H1 (cell line): ENCODE data around the gene ME3. TPM values are rescaled to one million over a fixed set of nuclear protein-coding genes. Genes with fewer than 3 reads are reported as not detected.

Experiments
- CTCF ChIA-PET: fragments of 300-600 bp; sonication (Branson Sonifier 250); formaldehyde crosslinking; loops from one replicate; lab custom pipeline; 2021; ENCODE audit not compliant: partially characterized antibody; lab: Charles Lee
- POLR2A ChIA-PET: fragments of 300-600 bp; sonication (Branson Sonifier 250); formaldehyde crosslinking; loops from one replicate; lab custom pipeline; 2021; ENCODE audit warnings: inconsistent platforms; ENCODE audit not compliant: partially characterized antibody; lab: Charles Lee
- DNase-seq, 2 experiments: peaks; one replicate each; pipeline versions ENCODE4 v3.0.0 to v3.0.0-alpha.2; 2010 to 2022; ENCODE audit warnings: low spot score in 2 of 2, low read depth in 1 of 2, mixed read lengths in 1 of 2
- FAIRE-seq: peaks from 2 replicates; lab custom pipeline; 2011; peaks lifted over from hg19 to GRCh38; lab: Jason Lieb, UNC
- H2AFZ ChIP-seq: 2 replicates; pipeline ENCODE4 v1.8.1; 2012; ENCODE audit warnings: low read length, inconsistent platforms
- H2AK5ac ChIP-seq: 2 replicates; pipeline ENCODE4 v1.6.1; 2013; ENCODE audit warnings: low read depth, low read length
- H2BK120ac ChIP-seq: replicated peaks from 2 replicates; pipeline ENCODE3; 2013; ENCODE audit warnings: low read depth, low read length, inconsistent platforms
- H2BK12ac ChIP-seq: 2 replicates; pipeline ENCODE4 v1.6.1; 2013; ENCODE audit warnings: low read depth, low read length
- H2BK15ac ChIP-seq: 2 replicates; pipeline ENCODE4 v1.6.1; 2013; ENCODE audit warnings: low read length
- H2BK20ac ChIP-seq: 2 replicates; pipeline ENCODE4 v1.6.1; 2013; ENCODE audit warnings: low read length
- H2BK5ac ChIP-seq: 2 replicates; pipeline ENCODE4 v1.6.1; 2013; ENCODE audit warnings: low read depth, low read length
- H3K14ac ChIP-seq: 2 replicates; pipeline ENCODE4 v1.6.1; 2013; ENCODE audit warnings: inconsistent platforms; ENCODE audit not compliant: insufficient read length
- H3K18ac ChIP-seq: 2 replicates; pipeline ENCODE4 v1.6.1; 2013; ENCODE audit warnings: low read length; ENCODE audit errors: extremely low read depth
- H3K23ac ChIP-seq: 2 replicates; pipeline ENCODE4 v1.6.1; 2013; ENCODE audit warnings: inconsistent platforms; ENCODE audit not compliant: insufficient read length
- H3K23me2 ChIP-seq: 2 replicates; pipeline ENCODE4 v1.6.1; 2013; ENCODE audit warnings: low read depth, low read length
- H3K27ac ChIP-seq: 2 replicates; pipeline ENCODE4 v1.6.1; 2011; ENCODE audit warnings: low read depth, low read length, inconsistent platforms
- H3K27me3 ChIP-seq, 4 experiments: replicated peaks in 1 of 4; 1 replicate in 1 of 4; 2 replicates in 3 of 4; pipeline versions ENCODE4 v1.6.1 to v1.8.1; 2011 to 2013; ENCODE audit warnings: low read length in 3 of 4, mild to moderate bottlenecking in 3 of 4, inconsistent platforms in 2 of 4, mixed read lengths in 2 of 4, moderate library complexity in 1 of 4; ENCODE audit not compliant: control insufficient read depth in 3 of 4, insufficient read depth in 3 of 4; ENCODE audit errors: extremely low read depth in 1 of 4
- H3K36me3 ChIP-seq, 4 experiments: 2 replicates each; pipeline versions ENCODE4 v1.6.1 to v1.8.1; 2011 to 2013; ENCODE audit warnings: mild to moderate bottlenecking in 4 of 4, low read length in 3 of 4, moderate library complexity in 2 of 4, control low read depth in 1 of 4, inconsistent platforms in 1 of 4; ENCODE audit not compliant: insufficient read depth in 4 of 4, control insufficient read depth in 2 of 4
- H3K4ac ChIP-seq: replicated peaks from 2 replicates; pipeline ENCODE3; 2013; ENCODE audit warnings: low read length, low read depth, mixed read lengths, inconsistent platforms; ENCODE audit not compliant: insufficient read length
- H3K4me1 ChIP-seq, 4 experiments: replicated peaks in 1 of 4; 1 replicate in 1 of 4; 2 replicates in 3 of 4; pipeline versions ENCODE4 v1.6.1 to v1.8.1; 2011 to 2013; ENCODE audit warnings: low read length in 3 of 4, inconsistent platforms in 2 of 4, mixed read lengths in 1 of 4; ENCODE audit not compliant: insufficient read depth in 4 of 4, control insufficient read depth in 3 of 4
- H3K4me2 ChIP-seq, 2 experiments: 2 replicates each; pipeline versions ENCODE4 v1.6.1 to v1.8.1; 2011 to 2013; ENCODE audit warnings: low read depth in 2 of 2, low read length in 2 of 2, control low read depth in 1 of 2, inconsistent platforms in 1 of 2, mild to moderate bottlenecking in 1 of 2; ENCODE audit not compliant: insufficient read depth in 1 of 2
- H3K4me3 ChIP-seq, 4 experiments: fragments of 200-600, 300-600 bp in 1 of 4; sonication (generic), shearing (Covaris generic), sonication (Bioruptor Twin) in 1 of 4; 2 replicates each; pipeline versions ENCODE4 v1.5.1 to v1.8.1; 2011 to 2016; ENCODE audit warnings: low read length in 4 of 4, low read depth in 3 of 4, control low read depth in 2 of 4, inconsistent platforms in 2 of 4, mild to moderate bottlenecking in 2 of 4, mixed read lengths in 1 of 4, moderate library complexity in 1 of 4; ENCODE audit not compliant: insufficient read depth in 2 of 4; ENCODE audit errors: extremely low read depth in 1 of 4
- H3K56ac ChIP-seq: replicated peaks from 2 replicates; pipeline ENCODE3; 2013; ENCODE audit warnings: low read depth, mild to moderate bottlenecking, mixed read lengths, low read length, inconsistent platforms; ENCODE audit not compliant: insufficient read length
- H3K79me1 ChIP-seq: 2 replicates; pipeline ENCODE4 v1.6.1; 2013; ENCODE audit warnings: low read depth, low read length, control low read depth
- H3K79me2 ChIP-seq, 2 experiments: 2 replicates each; pipeline versions ENCODE4 v1.6.1 to v1.8.1; 2012 to 2013; ENCODE audit warnings: low read length in 2 of 2, mild to moderate bottlenecking in 2 of 2, inconsistent platforms in 1 of 2; ENCODE audit not compliant: insufficient read depth in 2 of 2, control insufficient read depth in 1 of 2
- H3K9ac ChIP-seq, 4 experiments: replicated peaks in 1 of 4; 1 replicate in 1 of 4; 2 replicates in 3 of 4; pipeline versions ENCODE4 v1.6.1 to v1.8.1; 2011 to 2013; ENCODE audit warnings: low read depth in 3 of 4, low read length in 3 of 4, control low read depth in 2 of 4, mild to moderate bottlenecking in 2 of 4, moderate library complexity in 2 of 4, inconsistent platforms in 1 of 4; ENCODE audit errors: extremely low read depth in 1 of 4
- H3K9me3 ChIP-seq, 2 experiments: 2 replicates each; pipeline versions ENCODE4 v1.6.1 to v1.8.1; 2012 to 2013; ENCODE audit warnings: mild to moderate bottlenecking in 2 of 2, moderate library complexity in 2 of 2, control low read depth in 1 of 2, inconsistent platforms in 1 of 2, low read depth in 1 of 2, low read length in 1 of 2, mixed read lengths in 1 of 2; ENCODE audit not compliant: insufficient read depth in 2 of 2
- H4K20me1 ChIP-seq, 2 experiments: replicated peaks in 1 of 2; 2 replicates each; pipeline versions ENCODE3 to v1.8.1; 2011 to 2013; ENCODE audit warnings: inconsistent platforms in 2 of 2, low read length in 2 of 2, mild to moderate bottlenecking in 1 of 2; ENCODE audit not compliant: insufficient read depth in 2 of 2, control insufficient read depth in 1 of 2
- H4K5ac ChIP-seq: 2 replicates; pipeline ENCODE4 v1.6.1; 2013; ENCODE audit warnings: low read length, low read depth, mixed read lengths, inconsistent platforms; ENCODE audit not compliant: insufficient read length
- H4K8ac ChIP-seq: 2 replicates; pipeline ENCODE4 v1.8.0; 2013; ENCODE audit warnings: mild to moderate bottlenecking, moderate library complexity, low read length, inconsistent platforms; ENCODE audit not compliant: insufficient read depth; ENCODE audit errors: extremely low read depth
- H4K91ac ChIP-seq: replicated peaks from 2 replicates; pipeline ENCODE3; 2013; ENCODE audit warnings: low read length, mixed read lengths, inconsistent platforms; ENCODE audit not compliant: insufficient read length
- ASH2L ChIP-seq: fragments of 200-600, 300-600 bp; sonication (generic); IDR thresholded peaks from one replicate; pipeline ENCODE4 v1.7.1; 2017; ENCODE audit warnings: low read length
- BACH1 ChIP-seq: IDR thresholded peaks from 2 replicates; pipeline ENCODE4 v1.6.1; 2012; ENCODE audit warnings: low read length, improper control_type of control experiment
- BRCA1 ChIP-seq: IDR thresholded peaks from 2 replicates; pipeline ENCODE4 v1.6.1; 2012; ENCODE audit warnings: low read depth, low read length, improper control_type of control experiment
- CBX5 ChIP-seq: fragments of 300-800, 300-1000 bp; sonication (generic); IDR thresholded peaks from 2 replicates; pipeline ENCODE4 v1.7.1; 2016; ENCODE audit warnings: antibody characterized with exemption, low read length, low read depth
- CEBPB ChIP-seq: IDR thresholded peaks from 2 replicates; pipeline ENCODE4 v1.6.1; 2012; ENCODE audit warnings: low read depth, low read length
- E2F6 ChIP-seq: IDR thresholded peaks from 2 replicates; pipeline ENCODE4 v1.6.1; 2012; ENCODE audit warnings: inconsistent platforms
- EGR1 ChIP-seq: IDR thresholded peaks from 2 replicates; pipeline ENCODE4 v1.6.1; 2011; ENCODE audit warnings: low read depth, low read length, borderline replicate concordance
- EP300 ChIP-seq, 2 experiments: IDR thresholded peaks; 1 replicate in 1 of 2; 2 replicates in 1 of 2; pipeline ENCODE4 v1.6.1; 2011 to 2012; ENCODE audit warnings: low read depth in 2 of 2, low read length in 2 of 2, mild to moderate bottlenecking in 2 of 2, borderline replicate concordance in 1 of 2, inconsistent platforms in 1 of 2, moderate library complexity in 1 of 2
- GABPA ChIP-seq: IDR thresholded peaks from 2 replicates; pipeline ENCODE4 v1.6.1; 2011; ENCODE audit warnings: mild to moderate bottlenecking, low read length, moderate library complexity, borderline replicate concordance; ENCODE audit not compliant: insufficient read depth
- KDM5A ChIP-seq: fragments of 200-600 bp; IDR thresholded peaks from 2 replicates; pipeline ENCODE4 v1.7.1; 2012; ENCODE audit warnings: mild to moderate bottlenecking, low read length, inconsistent platforms, mixed read lengths
- SIN3A ChIP-seq, 2 experiments: IDR thresholded peaks in 1 of 2; conservative IDR thresholded peaks in 1 of 2; 2 replicates each; pipeline ENCODE4 v1.6.1; 2011 to 2012; ENCODE audit warnings: low read length in 2 of 2, improper control_type of control experiment in 1 of 2, low read depth in 1 of 2, mild to moderate bottlenecking in 1 of 2
- SIRT6 ChIP-seq: IDR thresholded peaks from one replicate; pipeline ENCODE4 v1.7.1; 2012; ENCODE audit warnings: low read length, inconsistent platforms
- YY1 ChIP-seq: IDR thresholded peaks from 2 replicates; pipeline ENCODE4 v1.6.1; 2011; ENCODE audit warnings: low read depth, mild to moderate bottlenecking, low read length
- WGBS, 2 experiments: shearing (Covaris generic) in 1 of 2; methylation state at CpG; one replicate each; pipeline versions ENCODE4 v1.1.6 to v1.1.7; 2013 to 2015; ENCODE audit warnings: low lambda C conversion rate in 2 of 2, mixed read lengths in 2 of 2, inconsistent platforms in 1 of 2, low coverage in 1 of 2, missing lambda C conversion rate in 1 of 2; ENCODE audit not compliant: insufficient replicate concordance in 2 of 2, insufficient coverage in 1 of 2, insufficient read length in 1 of 2; ENCODE audit errors: extremely low coverage in 1 of 2, missing lambda C conversion rate in 1 of 2; 5-methylcytosine and 5-hydroxymethylcytosine counted together
- polyA plus RNA-seq, 7 experiments: library from polyadenylated mRNA; depleted of rRNA in 3 of 7; stranded (reverse) in 5 of 7; unstranded in 2 of 7; fragments of >200 nt in 5 of 7; fragments of 200-250 nt in 2 of 7; gene quantifications; 1 replicate in 5 of 7; 2 replicates in 1 of 7; 4 replicates in 1 of 7; pipeline versions ENCODE4 v1.2.1 to v1.2.3, GENCODE V29; 2011 to 2013; ENCODE audit warnings: missing spikeins in 2 of 7, mixed read lengths in 2 of 7
- total RNA-seq: library from RNA; stranded (reverse); fragmentation: NEBNext Ultra II Directional; extraction: Animal tissue kit (Norgen Biotek cat#: 25700); gene quantifications from 2 replicates; pipeline ENCODE4 v1.2.1, GENCODE V29; 2021

ME3 gene
- total and polyA plus RNA-seq, 2 of the 8 experiments (the other 6 are each of a cell fraction or from before 2014, with no cell fraction given) = 1.5 to 2.8 TPM

- Histone ChIP-seq H3K27me3 (no peaks in the 10 kb centered on the region), H4K91ac (no peak overlapping the region), H2BK15ac (no peak overlapping the region), H3K23me2 (no peaks in the 10 kb centered on the region), H3K56ac (no peak overlapping the region), H3K4me1 (no peaks in the 10 kb centered on the region), H2BK5ac (no peak overlapping the region), H3K27ac (no peak overlapping the region), H3K9ac (no peak overlapping the region), H3K4me3 (no peak overlapping the region), H3K4ac (no peak overlapping the region), H3K4me2 (no peak overlapping the region), H2BK120ac (no peak overlapping the region), H3K9me3 (no peaks in the 10 kb centered on the region), H2BK12ac (no peak overlapping the region), H3K18ac (no peak overlapping the region), H2AFZ (no peak overlapping the region), H2AK5ac (no peak overlapping the region), H4K5ac (no peak overlapping the region), H3K14ac (no peak overlapping the region), H3K23ac (no peak overlapping the region), H4K20me1 (no peaks in the 10 kb centered on the region), H3K36me3 (no peaks in the 10 kb centered on the region), H4K8ac (no peak overlapping the region), H3K79me1 (no peaks in the 10 kb centered on the region), H2BK20ac (no peak overlapping the region), H3K79me2 (no peaks in the 10 kb centered on the region)
- DNase-seq (no peak), FAIRE-seq (no peak)
- CTCF ChIA-PET = interaction anchor here (1.6 to 2.6 kb wide), 3 partner anchors 19 to 53 kb away, joined by 7 to 11 read pairs (median 9); no protein-coding TSS in a partner anchor
- 95% methylated on average over 2 of the region's 2 CpGs; no CpG with 5 or more reads in 1 of the 2 experiments for WGBS, 2 experiments
- POLR2A ChIA-PET = interaction anchor here (0.6 kb wide), 1 partner anchor 85 kb away, joined by 3 read pairs; no protein-coding TSS in a partner anchor
- TF ChIP-seq BRCA1 (no peak), SIRT6 (no peak), EGR1 (no peak), ASH2L (no peak), BACH1 (no peak), YY1 (no peak), CEBPB (no peak), KDM5A (no peak), CBX5 (no peak), SIN3A (conservative IDR thresholded peaks at IDR 0.05 in 1 of 2, IDR thresholded peaks at IDR 0.05 in 1 of 2; ENCODE audit: low read depth in 1 of 2, low read length in 2 of 2) (no peak), EP300 (IDR thresholded peaks at IDR 0.05; ENCODE audit: borderline replicate concordance in 1 of 2, low read depth in 2 of 2, low read length in 2 of 2) (no peak), GABPA (no peak), E2F6 (no peak)
These were observed 258.4 kb downstream of the ME3 start for GRCh38 chr11:86414032-86414431.
